Measurements from ENCODE around the gene ZNF276. TPM values are rescaled to one million over a fixed set of nuclear protein-coding genes. Genes with fewer than 3 reads are reported as not detected.
A peak's percentile ranks its signal among the peaks of the same experiment; 100 is the strongest.

Gene ZNF276
- total RNA-seq, 1 experiment from 2014 or later = 18.6 TPM

DNA sequence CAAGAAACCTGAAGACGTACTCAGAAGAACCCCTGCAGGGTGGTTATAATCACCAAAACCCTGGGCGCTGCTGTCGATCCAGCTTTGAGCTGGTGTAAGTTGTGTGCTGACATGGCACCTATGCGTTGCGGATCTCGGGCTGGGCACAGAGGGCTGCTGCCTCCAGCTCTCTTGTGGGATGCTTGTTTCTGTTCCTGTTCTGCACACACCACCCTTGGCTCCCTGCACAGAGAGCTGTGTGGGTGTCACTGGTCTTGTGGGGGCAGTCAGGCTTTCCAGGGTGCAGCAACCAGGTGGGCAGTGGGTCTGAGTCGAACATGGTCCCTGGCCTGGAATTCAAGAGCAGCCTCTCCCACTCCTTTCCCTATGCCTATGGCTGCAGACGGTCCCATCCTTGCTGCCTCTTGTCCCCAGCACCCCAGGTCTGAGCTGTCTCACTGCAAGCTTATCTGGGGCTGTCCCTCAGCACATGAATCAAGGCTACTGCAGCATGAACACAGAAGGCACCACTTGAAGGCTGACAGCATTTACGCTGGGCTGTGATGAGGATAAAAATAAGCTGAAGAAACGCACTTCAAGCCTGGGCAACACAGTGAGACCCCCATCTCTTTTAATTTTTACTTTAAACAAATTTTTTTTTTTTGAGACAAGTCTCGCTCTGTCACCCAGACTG, 20.1 kb downstream of the ZNF276 start:
- Histone ChIP-seq H2BK12ac (ENCODE audit: insufficient read length, low read depth, low read length) (no peak overlapping the region), H4K20me1 (ENCODE audit: control insufficient read depth, insufficient read depth, insufficient read length) (no peaks in the 10 kb centered on the region), H2AFZ (ENCODE audit: low read length) (no peak overlapping the region), H3K9ac (ENCODE audit: extremely low read depth, insufficient read length, low read length) (no peak overlapping the region), H3K27ac (ENCODE audit: insufficient read length, low read depth, low read length) (no peak overlapping the region), H4K5ac (ENCODE audit: insufficient read length, low read depth, low read length) (no peak overlapping the region), H4K91ac (ENCODE audit: insufficient read length, low read depth, low read length) (no peak overlapping the region), H3K27me3 (ENCODE audit: insufficient read depth, low read length) (no peaks in the 10 kb centered on the region), H3T11ph (ENCODE audit: low read length) (no peak overlapping the region), H3K79me2 (ENCODE audit: insufficient read depth, low read length) (no peaks in the 10 kb centered on the region), H3K23ac (ENCODE audit: insufficient read length, low read depth, low read length) (no peak overlapping the region), H3K14ac (ENCODE audit: insufficient read depth, low read length) (no peak overlapping the region), H3K4me1 (ENCODE audit: insufficient read depth, low read length) (no peaks in the 10 kb centered on the region), H3K56ac (ENCODE audit: insufficient read length, low read depth, low read length) (no peak overlapping the region), H2BK15ac (ENCODE audit: low read depth, low read length) (no peak overlapping the region), H2BK120ac (ENCODE audit: low read depth, low read length, poor library complexity, severe bottlenecking) (no peak overlapping the region), H3K9me3 (ENCODE audit: control insufficient read depth, low read depth, low read length) (no peaks in the 10 kb centered on the region), H3K18ac (ENCODE audit: insufficient read length, low read depth, low read length) (no peak overlapping the region), H3K4me2 (ENCODE audit: insufficient read depth, insufficient read length, low read length) (no peak overlapping the region), H4K8ac (replicated peaks; ENCODE audit: insufficient read length, low read depth, low read length) (no peak overlapping the region), H2AK5ac (ENCODE audit: insufficient read length, low read length) (no peak overlapping the region), H3K23me2 (ENCODE audit: insufficient read length, low read depth, low read length, poor library complexity, severe bottlenecking) (no peaks in the 10 kb centered on the region), H2BK20ac (ENCODE audit: low read depth, low read length, poor library complexity, severe bottlenecking) (no peak overlapping the region), H3K79me1 (ENCODE audit: insufficient read depth, low read depth, low read length, poor library complexity, severe bottlenecking) (no peaks in the 10 kb centered on the region), H3K4ac (ENCODE audit: low read depth, low read length) (no peak overlapping the region), H2BK5ac (ENCODE audit: insufficient read length, low read length) (no peak overlapping the region)
- WGBS (ENCODE audit: extremely low coverage, insufficient read length, low lambda C conversion rate) = no CpG with 5 or more reads among the region's 11 CpGs
- TF ChIP-seq CTCF (conservative IDR thresholded peaks at IDR 0.05) = no peak
- Mint-ChIP-seq H3K27ac (peak overlapping the region in 1 of 3 experiments; percentile 14; a peak in 2 of 7 replicates), H3K27me3 (ENCODE audit: low read depth) (no peaks in the 10 kb centered on the region), H3K36me3 (ENCODE audit: insufficient read depth in 1 of 3, low read depth in 3 of 3) (peaks cover 54 to 93% (median 84%) of the 10 kb centered on the region in 3 experiments; a peak in 6 of 7 replicates), H3K4me1 (no peaks in the 10 kb centered on the region), H3K4me3 (no peak overlapping the region), H3K9me3 (no peaks in the 10 kb centered on the region)
- DNase-seq = no peak

Data from H9 (cell line).